Measurements from ENCODE around the gene ALLC. TPM values are rescaled to one million over a fixed set of nuclear protein-coding genes. Genes with fewer than 3 reads are reported as not detected.

ALLC gene
- total RNA-seq, 1 donor from 2014 or later = 0.13 TPM

DNA sequence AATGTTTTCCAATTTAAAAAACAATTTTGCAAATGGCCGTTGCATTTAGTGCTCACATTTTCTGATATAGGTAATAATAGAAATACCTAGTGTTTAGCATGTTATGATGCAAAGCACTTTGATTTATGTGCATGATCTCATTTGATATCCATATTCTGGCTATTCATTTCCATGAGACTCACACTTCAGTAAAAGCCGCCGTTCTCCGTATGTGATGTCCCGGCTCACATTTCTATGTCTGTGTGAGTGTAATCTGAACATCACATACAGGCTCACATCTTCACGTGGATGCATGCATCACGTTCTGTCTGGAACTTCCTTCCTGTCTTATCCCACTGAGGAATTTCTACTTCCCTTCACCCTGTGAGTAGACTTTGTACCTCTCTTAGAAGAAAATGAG, 91.2 kb downstream of the ALLC start:
- Histone ChIP-seq H3K27me3 (ENCODE audit: control insufficient read depth, insufficient read depth, low read length) (no peaks in the 10 kb centered on the region), H3K4me3 (ENCODE audit: low read depth, low read length) (no peak overlapping the region), H3K36me3 (ENCODE audit: control insufficient read depth, insufficient read depth, low read length) (no peaks in the 10 kb centered on the region)
- DNase-seq (ENCODE audit: low read depth) = no peak
- TF ChIP-seq, protein P1, sequence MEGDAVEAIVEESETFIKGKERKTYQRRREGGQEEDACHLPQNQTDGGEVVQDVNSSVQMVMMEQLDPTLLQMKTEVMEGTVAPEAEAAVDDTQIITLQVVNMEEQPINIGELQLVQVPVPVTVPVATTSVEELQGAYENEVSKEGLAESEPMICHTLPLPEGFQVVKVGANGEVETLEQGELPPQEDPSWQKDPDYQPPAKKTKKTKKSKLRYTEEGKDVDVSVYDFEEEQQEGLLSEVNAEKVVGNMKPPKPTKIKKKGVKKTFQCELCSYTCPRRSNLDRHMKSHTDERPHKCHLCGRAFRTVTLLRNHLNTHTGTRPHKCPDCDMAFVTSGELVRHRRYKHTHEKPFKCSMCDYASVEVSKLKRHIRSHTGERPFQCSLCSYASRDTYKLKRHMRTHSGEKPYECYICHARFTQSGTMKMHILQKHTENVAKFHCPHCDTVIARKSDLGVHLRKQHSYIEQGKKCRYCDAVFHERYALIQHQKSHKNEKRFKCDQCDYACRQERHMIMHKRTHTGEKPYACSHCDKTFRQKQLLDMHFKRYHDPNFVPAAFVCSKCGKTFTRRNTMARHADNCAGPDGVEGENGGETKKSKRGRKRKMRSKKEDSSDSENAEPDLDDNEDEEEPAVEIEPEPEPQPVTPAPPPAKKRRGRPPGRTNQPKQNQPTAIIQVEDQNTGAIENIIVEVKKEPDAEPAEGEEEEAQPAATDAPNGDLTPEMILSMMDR (IDR thresholded peaks at IDR 0.05; ENCODE audit: insufficient read depth, low read length, poor library complexity, severe bottlenecking) = no peak

DNA sequence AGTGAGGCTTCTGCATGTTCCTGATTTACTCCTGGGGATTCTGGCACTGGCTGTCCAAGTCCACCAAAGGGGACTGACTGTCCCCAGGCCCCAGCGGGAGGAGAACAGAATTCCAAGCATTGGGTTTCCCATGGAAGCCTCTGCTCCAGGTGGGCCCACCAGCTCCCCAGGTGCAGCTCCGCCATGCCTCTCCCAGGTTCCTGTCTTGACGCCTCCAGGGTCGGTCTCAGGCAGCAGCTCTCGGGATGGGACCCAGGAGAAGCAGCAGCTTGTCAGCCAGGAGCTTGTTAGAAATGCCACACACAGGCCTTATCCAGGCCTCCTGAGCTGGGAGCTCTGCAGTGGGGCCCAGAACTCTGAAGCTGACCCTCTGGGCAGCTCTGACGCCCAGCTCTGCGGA, 93.3 kb downstream of the ALLC start:
- no peak overlapping the region for H3K4me3 ChIP-seq (ENCODE audit: low read depth, low read length)
- TF ChIP-seq, protein P1 (IDR thresholded peaks at IDR 0.05; ENCODE audit: insufficient read depth, low read length, poor library complexity, severe bottlenecking) = no peak
- no peaks in the 10 kb centered on the region for H3K36me3 ChIP-seq (ENCODE audit: control insufficient read depth, insufficient read depth, low read length)
- DNase-seq (ENCODE audit: low read depth) = no peak
- no peaks in the 10 kb centered on the region for H3K27me3 ChIP-seq (ENCODE audit: control insufficient read depth, insufficient read depth, low read length)

DNA sequence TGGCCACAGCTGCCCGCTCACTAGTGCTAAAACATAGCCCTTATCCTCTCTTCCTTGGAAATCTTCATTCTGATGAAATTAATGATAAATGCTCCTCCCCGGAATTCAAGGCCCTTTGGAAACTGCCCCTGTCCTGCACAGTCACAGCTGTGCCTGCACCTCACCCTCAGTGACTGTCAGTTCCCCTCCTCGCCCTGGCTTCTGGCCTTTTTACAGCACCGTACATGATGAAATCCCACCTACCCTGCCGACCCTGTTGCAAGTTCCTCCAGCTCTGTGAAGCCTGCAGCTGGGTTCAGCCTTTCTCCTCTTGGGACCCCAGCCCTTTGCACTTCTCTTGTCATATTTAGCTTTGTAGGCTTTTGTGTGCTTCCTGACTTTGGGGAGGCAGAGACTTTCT, 93.8 kb downstream of the ALLC start:
- no peak for DNase-seq (ENCODE audit: low read depth)
- Histone ChIP-seq H3K36me3 (ENCODE audit: control insufficient read depth, insufficient read depth, low read length) (no peaks in the 10 kb centered on the region), H3K4me3 (ENCODE audit: low read depth, low read length) (no peak overlapping the region), H3K27me3 (ENCODE audit: control insufficient read depth, insufficient read depth, low read length) (no peaks in the 10 kb centered on the region)
- TF ChIP-seq, protein P1 (IDR thresholded peaks at IDR 0.05; ENCODE audit: insufficient read depth, low read length, poor library complexity, severe bottlenecking) = no peak

Other genes starting within 250 kb of the ALLC start
- gene ADI1, start 138.7 kb upstream of the ALLC start, total RNA-seq = 24.2 and 25.6 TPM in 2 replicates
- gene RNASEH1, start 99.9 kb upstream of the ALLC start, total RNA-seq = 39.0 and 43.0 TPM in 2 replicates
- 3,924 and 4,999 TPM in 2 replicates for gene RPS7, start 82.9 kb upstream of the ALLC start, total RNA-seq
- gene COLEC11, start 63.1 kb upstream of the ALLC start, total RNA-seq = not detected in 2 replicates
- not detected in 2 replicates for gene DCDC2C, start 45.4 kb downstream of the ALLC start, total RNA-seq

Data from kidney epithelial cell (primary cell).